Panc1 (cell line): Measurements from ENCODE around the gene RBBP6.

Experiments
- CTCF ChIP-seq: fragments of 450-650 bp; IDR thresholded peaks from 2 replicates; pipeline ENCODE4 v1.5.1; 2017; ENCODE audit warnings: mild to moderate bottlenecking
- POLR2AphosphoS5 ChIP-seq: IDR thresholded peaks from 2 replicates; pipeline ENCODE4 v1.6.1; 2012; ENCODE audit warnings: mild to moderate bottlenecking, low read depth, low read length, moderate library complexity
- REST ChIP-seq, 2 experiments: IDR thresholded peaks; 2 replicates each; pipeline ENCODE4 v1.6.1; 2011 to 2012; ENCODE audit warnings: low read depth in 2 of 2, control low read depth in 1 of 2, low read length in 1 of 2, mild to moderate bottlenecking in 1 of 2, moderate library complexity in 1 of 2; ENCODE audit not compliant: insufficient read depth in 1 of 2
- SIN3A ChIP-seq: IDR thresholded peaks from 2 replicates; pipeline ENCODE4 v1.6.1; 2012; ENCODE audit warnings: low read depth, mild to moderate bottlenecking, low read length, moderate library complexity, borderline replicate concordance; ENCODE audit not compliant: insufficient read depth
- TCF7L2 ChIP-seq: IDR thresholded peaks from 2 replicates; pipeline ENCODE4 v1.6.1; 2011; ENCODE audit warnings: mild to moderate bottlenecking, low read depth, low read length, inconsistent platforms

GRCh38 chr16:24568392-24568791 is 29.0 kb downstream of the RBBP6 start:
- TF ChIP-seq CTCF (peak; percentile 35; the same call in 1 of the 2 replicates), POLR2AphosphoS5 (no peak), REST (IDR thresholded peaks at IDR 0.05; ENCODE audit: insufficient read depth in 1 of 2, low read depth in 2 of 2, low read length in 1 of 2) (no peak), SIN3A (no peak), TCF7L2 (no peak)
